ENCODE measurements around the gene KCNK15.
"Not testable (repeated sequence)": the region's sequence is repeated elsewhere in the genome, so short reads cannot be mapped to it uniquely, and the experiment has no call there.

Gene KCNK15

DNA sequence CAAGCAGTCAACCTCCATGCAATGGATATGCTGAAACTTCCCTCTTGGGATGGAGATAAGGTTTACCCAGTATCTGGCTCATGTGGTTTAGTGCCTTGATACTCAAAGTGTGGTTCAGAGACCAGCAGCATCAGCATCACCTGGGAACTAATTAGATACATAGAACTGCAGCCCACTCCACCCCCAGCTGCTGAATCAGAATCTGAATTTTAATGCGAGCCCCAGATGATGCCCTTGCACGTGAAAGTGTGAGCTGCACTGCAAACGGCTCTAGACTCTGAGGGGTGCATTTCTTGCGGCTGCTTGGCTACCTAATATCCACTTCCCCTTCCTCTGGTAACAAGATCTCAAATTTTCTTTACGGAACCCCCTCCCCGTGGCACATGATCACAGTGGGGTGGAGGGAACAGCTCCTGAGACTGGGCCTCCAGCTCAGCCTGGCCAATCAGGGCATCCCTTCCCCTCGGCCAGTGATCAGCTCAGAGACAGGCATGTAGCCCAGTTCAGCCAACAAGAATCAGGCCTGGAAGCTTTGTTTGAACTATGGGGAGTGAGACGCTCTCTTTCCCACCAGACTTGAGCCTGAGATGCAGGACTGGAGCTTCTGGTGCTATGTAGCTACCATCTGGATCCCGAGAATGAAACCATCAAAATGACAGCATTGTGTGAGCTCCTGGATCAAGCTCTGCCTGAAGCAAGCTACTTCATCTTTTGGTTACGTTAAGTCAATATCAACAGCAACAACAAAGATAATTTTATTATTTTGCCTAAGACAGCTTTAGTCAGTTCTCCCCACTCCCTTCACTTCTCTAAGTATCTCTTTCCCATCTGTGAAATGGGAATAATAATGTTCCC lies 12.8 kb downstream of the KCNK15 start:
- ATAC-seq (no peak), DNase-seq (no peak)
- H3K27me3 Mint-ChIP-seq, result peaks cover 8% of the 10 kb centered on the region
- H3K27ac Mint-ChIP-seq, result no peak overlapping the region
- no peaks in the 10 kb centered on the region for H3K9me3 Mint-ChIP-seq
- H3K4me3 Mint-ChIP-seq, result no peak overlapping the region
- no peaks in the 10 kb centered on the region for H3K4me1 Mint-ChIP-seq

DNA sequence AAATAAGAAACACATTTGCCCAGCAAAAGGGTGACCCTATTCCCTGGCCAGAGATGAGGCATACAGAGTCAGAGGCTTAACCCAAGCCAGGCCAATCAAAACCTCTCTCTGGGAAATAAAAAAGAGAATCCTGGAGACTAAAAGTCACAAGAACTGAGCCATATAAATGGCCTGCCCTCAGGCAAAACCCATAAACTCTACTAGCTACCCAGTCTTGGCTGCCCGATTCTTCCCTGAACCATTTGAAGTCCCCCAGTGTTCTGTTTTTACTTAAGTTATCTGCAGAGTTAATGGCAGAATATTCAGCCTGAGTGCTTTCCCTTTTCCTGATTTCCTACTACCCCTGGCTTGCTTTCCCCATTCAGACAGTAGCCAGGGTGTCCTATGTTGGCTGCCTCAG lies 13.9 kb downstream of the KCNK15 start:
- no peaks in the 10 kb centered on the region for H3K4me1 Mint-ChIP-seq
- H3K4me3 Mint-ChIP-seq, result no peak overlapping the region
- H3K27ac Mint-ChIP-seq, result no peak overlapping the region
- no peaks in the 10 kb centered on the region for H3K9me3 Mint-ChIP-seq
- no peak for DNase-seq
- peaks cover 8% of the 10 kb centered on the region for H3K27me3 Mint-ChIP-seq
- no peak for ATAC-seq

DNA sequence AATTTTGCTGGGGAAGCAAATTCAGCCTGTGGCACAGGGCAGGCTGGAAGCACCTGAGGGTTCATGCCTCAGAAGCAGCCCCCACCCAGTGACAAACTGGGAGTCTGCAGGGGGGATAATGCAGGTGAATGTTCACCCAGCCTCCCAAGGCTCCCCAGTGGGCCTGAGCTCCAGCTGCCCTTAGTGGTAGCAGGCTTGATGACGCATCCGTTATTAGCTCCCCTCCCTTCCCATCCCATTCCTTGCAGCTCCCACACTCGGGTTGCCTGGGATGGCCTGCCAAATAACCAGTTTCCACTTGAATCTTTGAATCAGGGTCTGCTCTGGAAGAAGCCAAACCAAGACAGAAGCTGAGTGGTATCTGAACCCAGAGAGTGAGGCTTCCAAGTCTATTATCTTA lies 15.8 kb downstream of the KCNK15 start:
- ATAC-seq, result no peak
- Mint-ChIP-seq H3K27me3 (peaks cover 18% of the 10 kb centered on the region), H3K27ac (no peak overlapping the region), H3K9me3 (no peaks in the 10 kb centered on the region), H3K4me3 (no peak overlapping the region), H3K4me1 (no peaks in the 10 kb centered on the region)
- no peak for DNase-seq

DNA sequence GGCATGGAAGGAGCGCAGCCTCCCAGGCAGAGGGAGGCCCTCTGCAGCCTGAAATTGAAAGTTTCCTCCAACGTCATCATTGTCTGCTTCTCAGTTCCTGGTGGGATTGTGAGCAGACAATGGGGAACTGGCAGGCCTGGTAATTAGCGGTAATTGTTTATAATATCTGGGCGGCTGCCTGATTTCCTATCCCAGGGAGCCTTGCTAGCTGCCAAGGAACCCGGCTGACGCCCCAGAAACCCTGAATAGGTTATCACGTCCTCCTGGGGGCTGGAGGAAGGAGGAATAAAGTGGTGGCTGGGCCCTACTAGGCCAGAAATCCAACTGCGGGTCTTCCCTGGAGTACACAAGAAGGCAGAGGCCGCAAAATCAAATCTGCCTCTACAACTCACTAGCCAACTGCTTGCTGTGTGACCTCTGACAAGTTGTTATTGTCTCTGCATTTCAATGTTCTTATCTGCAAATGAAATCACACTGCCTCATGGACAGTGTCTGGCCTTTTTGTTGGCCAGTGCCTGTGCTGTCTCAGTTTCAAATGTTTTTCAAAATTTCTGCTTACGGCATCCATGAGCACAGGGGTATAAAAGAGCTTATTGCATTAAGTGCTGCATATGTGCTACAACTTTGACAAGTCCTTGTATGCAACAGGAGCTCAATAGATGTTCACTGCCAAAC lies 16.9 kb downstream of the KCNK15 start:
- Mint-ChIP-seq H3K27ac (no peak overlapping the region), H3K4me1 (no peaks in the 10 kb centered on the region), H3K4me3 (no peak overlapping the region), H3K9me3 (no peaks in the 10 kb centered on the region), H3K27me3 (peaks cover 20% of the 10 kb centered on the region)
- DNase-seq, result no peak
- no peak for ATAC-seq

DNA sequence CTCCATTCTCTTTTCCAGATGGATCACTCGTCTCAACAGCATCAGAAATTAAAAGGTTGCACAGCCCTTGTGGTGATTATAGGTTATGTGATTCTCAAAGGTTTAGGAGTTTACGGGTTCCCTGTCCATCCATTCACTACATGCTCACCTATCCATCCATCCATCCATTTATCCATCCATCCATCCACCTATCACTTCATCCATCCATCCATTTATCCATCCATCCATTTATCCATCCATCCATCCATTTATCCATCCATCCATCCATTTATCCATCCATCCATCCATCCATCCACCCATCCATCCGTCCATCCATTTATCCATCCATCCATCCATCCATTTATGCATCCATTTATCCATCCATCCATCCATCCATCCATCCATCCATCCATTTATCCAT lies 18.1 kb downstream of the KCNK15 start:
- H3K9me3 Mint-ChIP-seq, H3K27ac Mint-ChIP-seq, H3K4me3 Mint-ChIP-seq, H3K4me1 Mint-ChIP-seq, ATAC-seq, DNase-seq: not testable (repeated sequence)
- peaks cover 24% of the 10 kb centered on the region for H3K27me3 Mint-ChIP-seq

DNA sequence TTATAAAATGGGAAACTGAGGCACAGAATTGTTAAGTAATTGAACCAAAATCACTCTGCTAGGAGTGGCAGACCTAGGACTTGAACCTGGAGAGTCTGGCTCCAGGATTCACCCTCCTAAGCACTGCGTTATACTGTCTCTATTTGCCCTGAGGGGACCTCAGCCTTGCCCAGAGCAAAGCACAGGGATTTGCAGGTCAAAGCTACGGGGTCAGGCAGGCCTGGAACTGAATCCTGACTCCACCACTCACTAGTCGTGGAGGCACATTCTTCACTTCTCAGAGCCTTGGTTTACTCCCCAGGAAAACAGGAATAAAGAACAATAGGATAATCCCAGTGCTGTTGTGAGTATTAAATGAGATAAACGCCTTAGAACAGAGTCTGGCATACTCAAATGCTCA lies 19.4 kb downstream of the KCNK15 start:
- H3K4me3 Mint-ChIP-seq, result no peak overlapping the region
- ATAC-seq (no peak), DNase-seq (no peak)
- no peaks in the 10 kb centered on the region for H3K9me3 Mint-ChIP-seq
- H3K27me3 Mint-ChIP-seq, result peaks cover 30% of the 10 kb centered on the region
- no peaks in the 10 kb centered on the region for H3K4me1 Mint-ChIP-seq
- no peak overlapping the region for H3K27ac Mint-ChIP-seq

DNA sequence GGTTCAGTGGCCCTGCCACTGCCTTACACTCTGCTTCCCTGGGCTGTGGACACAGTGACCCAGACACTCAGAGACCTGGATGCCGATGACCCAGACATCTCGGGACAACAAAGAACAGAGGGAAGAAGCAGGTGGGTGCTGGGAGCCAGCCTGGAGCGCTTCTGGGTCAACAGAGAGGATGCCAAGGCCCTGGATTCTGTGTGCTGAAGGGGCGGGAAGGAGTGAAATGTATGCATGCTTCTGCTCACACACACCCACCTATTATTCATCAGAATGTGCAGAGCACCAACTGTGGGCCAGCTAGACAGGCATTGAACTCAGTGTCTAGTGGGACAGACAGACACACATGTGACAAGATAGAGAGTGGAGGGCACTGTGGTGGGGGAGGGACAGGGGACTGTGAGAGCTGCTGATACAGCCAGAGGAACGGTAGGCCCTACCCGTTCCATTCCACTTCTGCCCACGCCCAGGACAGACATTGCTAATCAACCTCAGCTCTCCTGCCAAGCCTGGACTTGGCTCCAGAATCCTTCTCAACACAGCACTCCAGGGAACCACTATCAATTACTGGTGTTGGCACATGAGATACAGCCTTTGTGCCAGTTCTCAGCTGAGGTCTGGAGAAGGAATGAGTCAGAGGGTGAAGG lies 20.2 kb downstream of the KCNK15 start:
- ATAC-seq, result no peak
- H3K9me3 Mint-ChIP-seq, result no peaks in the 10 kb centered on the region
- H3K27me3 Mint-ChIP-seq, result peaks cover 27% of the 10 kb centered on the region
- H3K4me1 Mint-ChIP-seq, result no peaks in the 10 kb centered on the region
- H3K4me3 Mint-ChIP-seq, result no peak overlapping the region
- no peak for DNase-seq
- no peak overlapping the region for H3K27ac Mint-ChIP-seq

DNA sequence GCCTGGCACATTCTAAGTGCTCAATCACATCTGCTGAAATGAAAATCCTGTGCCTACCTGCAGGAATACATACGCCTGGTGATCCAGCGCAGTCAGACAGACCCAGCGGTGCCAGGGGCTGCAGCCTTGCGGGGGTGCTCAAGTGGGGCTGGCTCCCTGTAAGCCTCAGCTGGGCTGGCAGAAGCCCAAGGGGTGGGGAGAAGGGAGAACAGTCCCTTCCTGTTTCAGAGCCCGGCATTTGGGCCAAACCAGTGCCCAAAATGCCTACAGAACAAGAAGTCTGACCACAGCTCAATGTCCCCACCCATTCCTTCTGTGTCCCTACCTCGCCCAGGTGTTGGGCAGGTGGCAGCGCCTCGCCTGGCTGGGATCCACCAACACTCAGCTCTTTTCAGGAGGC lies 22.6 kb downstream of the KCNK15 start:
- no peak overlapping the region for H3K27ac Mint-ChIP-seq
- peaks cover 27% of the 10 kb centered on the region for H3K27me3 Mint-ChIP-seq
- no peak overlapping the region for H3K4me3 Mint-ChIP-seq
- no peak for DNase-seq
- no peaks in the 10 kb centered on the region for H3K4me1 Mint-ChIP-seq
- no peaks in the 10 kb centered on the region for H3K9me3 Mint-ChIP-seq
- no peak for ATAC-seq

DNA sequence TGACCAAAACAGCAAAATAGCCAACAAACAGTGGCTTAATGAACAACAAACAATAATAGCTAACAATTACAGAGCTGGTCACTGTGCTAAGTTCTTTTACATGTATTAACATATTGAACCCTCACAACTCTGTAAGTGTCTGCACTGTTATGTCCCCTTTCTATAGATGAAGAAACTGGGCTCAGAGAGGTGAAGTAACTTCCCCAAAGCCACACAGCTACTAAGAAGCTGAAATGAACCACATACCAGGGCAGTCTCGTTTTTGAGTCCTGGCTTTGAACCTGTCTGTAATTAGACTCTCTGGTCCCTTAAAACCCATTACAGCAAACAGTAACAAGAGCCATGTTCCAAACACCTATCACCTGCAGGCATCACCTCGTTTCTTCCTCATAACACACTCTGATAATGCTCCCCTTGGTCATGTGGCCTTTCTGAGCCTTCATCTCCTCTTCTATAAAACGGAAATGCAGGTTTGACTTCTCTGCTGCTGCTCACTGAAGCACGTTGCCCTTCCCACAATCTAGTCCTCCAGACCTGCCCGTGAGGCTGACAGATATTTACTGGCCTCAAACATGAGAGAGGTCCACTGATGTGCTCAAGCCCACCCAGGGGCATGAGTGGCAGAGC lies 23.3 kb downstream of the KCNK15 start:
- DNase-seq (no peak), ATAC-seq (no peak)
- no peaks in the 10 kb centered on the region for H3K9me3 Mint-ChIP-seq
- peaks cover 27% of the 10 kb centered on the region for H3K27me3 Mint-ChIP-seq
- H3K4me3 Mint-ChIP-seq, result no peak overlapping the region
- H3K4me1 Mint-ChIP-seq, result no peaks in the 10 kb centered on the region
- no peak overlapping the region for H3K27ac Mint-ChIP-seq

DNA sequence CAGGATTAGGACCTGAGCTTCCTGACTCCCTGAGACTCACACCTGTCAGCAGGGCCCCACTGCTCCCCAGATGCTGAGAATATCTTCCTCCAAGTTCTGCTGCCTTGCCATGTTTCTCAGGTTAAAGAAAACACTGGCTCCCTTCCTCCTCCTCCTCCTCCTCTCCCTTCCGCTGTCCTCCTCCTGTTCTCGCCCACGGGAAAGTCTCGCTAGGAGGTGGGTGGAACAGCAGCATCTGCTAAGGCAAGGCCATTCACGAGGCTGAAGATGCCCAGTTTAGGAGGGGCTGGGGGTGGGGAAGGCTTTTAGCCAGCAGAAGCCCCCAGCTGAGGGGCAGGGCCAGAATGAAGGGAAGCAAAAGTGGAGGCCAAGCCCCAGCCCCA lies 23.8 kb downstream of the KCNK15 start:
- Mint-ChIP-seq H3K27ac (no peak overlapping the region), H3K27me3 (peaks cover 27% of the 10 kb centered on the region), H3K4me1 (no peaks in the 10 kb centered on the region), H3K9me3 (no peaks in the 10 kb centered on the region), H3K4me3 (no peak overlapping the region)
- ATAC-seq (no peak), DNase-seq (no peak)

DNA sequence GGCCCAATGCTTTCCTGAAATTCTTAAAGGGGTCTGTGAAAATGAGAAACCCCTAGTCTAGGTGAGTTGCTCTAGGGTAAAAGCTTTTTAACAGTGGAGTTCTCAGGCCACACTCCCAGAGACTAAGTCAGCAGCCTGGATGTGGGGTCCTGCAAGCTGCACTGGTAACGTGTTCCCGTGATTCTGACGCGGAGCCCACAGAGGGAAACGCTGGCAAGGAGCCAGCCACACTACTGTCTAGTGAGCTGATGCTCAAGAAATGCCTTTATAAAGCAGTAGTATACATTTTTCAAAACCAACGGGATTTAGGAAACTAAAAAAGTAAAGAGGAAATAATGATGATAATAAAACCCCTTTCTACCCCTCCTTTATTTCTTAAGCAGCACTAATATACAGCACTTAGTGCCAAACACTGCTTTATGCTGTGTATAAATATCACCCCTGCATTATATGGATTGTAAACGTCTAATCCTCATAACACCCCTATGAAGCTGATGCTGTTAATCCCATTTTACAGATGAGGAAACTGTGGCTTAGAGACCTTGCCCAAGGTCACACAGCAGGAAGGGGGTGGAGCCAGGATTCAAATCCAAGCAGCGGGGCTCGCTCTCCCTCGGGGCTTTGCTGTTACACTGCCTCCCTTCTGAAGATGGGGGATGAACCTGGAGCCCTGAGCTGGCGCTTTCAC lies 25.0 kb downstream of the KCNK15 start:
- Mint-ChIP-seq H3K27me3 (peaks cover 26% of the 10 kb centered on the region), H3K4me1 (no peaks in the 10 kb centered on the region), H3K9me3 (no peaks in the 10 kb centered on the region), H3K4me3 (no peak overlapping the region), H3K27ac (no peak overlapping the region)
- DNase-seq (no peak), ATAC-seq (no peak)

DNA sequence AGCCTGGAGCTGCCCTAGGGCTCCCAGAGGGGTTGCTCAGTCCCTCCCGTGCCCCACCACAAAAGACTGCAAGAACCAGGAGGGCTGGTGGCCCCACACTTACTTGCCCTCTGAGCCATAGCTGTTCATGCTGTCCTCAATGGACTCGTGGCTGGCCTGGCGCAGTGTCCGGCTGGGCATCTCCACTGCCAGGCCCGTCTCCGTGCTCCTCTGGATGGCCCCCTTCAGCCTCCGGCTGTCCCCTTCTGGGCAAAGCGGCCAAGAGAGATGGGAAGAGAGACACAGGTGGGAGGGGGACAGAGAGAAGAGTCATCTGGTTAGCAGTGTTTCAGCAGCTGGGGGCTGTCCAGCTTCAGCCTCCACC lies 25.5 kb downstream of the KCNK15 start:
- DNase-seq, result no peak
- no peaks in the 10 kb centered on the region for H3K9me3 Mint-ChIP-seq
- no peak overlapping the region for H3K27ac Mint-ChIP-seq
- no peak for ATAC-seq
- no peaks in the 10 kb centered on the region for H3K4me1 Mint-ChIP-seq
- peaks cover 23% of the 10 kb centered on the region for H3K27me3 Mint-ChIP-seq
- H3K4me3 Mint-ChIP-seq, result no peak overlapping the region

DNA sequence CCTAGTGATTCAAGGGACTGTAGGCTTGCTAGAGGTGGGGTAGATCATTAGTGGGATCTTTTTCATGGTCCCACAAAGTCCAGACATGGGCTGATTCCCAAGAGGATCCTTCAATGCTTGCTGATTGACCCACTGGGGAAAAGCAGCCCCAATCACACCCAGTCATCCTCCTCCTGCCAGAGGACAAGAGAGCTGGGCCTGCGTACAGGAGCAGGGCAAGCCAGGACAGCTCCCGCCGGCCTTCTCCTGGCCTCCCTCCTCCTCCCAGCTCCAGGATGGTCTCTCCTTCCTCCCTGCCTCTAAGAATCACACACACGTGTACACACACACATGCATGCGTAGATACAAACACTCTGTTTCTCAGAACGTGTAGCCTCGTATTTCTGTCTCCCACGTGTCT lies 27.0 kb downstream of the KCNK15 start:
- ATAC-seq, result no peak
- H3K4me1 Mint-ChIP-seq, result no peaks in the 10 kb centered on the region
- H3K9me3 Mint-ChIP-seq, result no peaks in the 10 kb centered on the region
- H3K27ac Mint-ChIP-seq, result no peak overlapping the region
- no peak for DNase-seq
- peaks cover 27% of the 10 kb centered on the region for H3K27me3 Mint-ChIP-seq
- no peak overlapping the region for H3K4me3 Mint-ChIP-seq

DNA sequence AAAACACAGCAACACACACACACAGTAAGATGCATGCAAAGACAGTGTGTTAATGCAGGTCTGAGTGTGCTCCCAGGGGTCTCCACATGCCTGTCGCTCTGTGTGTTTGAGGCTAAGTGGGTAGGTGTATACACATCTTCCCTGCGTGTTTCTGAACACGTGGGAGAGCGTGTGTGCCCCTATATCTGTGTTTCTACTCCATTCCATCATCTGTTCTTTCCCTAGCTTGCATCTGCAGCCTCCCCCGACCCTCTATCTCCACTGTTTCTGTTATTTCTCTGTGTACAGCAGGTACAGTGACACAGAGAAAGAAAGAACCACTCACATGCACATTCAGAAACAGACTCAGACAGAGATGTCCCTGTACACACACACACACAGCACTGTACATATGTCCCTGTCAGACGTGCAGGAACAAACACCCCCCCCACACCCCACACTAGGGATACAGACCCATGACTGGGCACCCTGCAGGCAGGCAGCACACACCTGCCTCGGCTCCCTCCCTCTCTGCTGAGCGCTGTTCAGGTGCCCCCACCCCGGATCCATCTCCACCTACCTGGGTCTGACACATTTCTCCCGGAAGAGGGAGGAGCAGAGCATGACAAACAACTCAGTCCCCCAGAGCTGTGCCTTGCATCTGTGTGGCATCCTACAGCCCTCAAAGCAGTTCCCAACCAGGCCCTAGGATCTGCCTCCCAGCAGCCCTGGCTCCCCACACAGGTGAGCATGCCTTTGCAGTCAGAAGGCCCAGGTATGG lies 27.6 kb downstream of the KCNK15 start:
- no peaks in the 10 kb centered on the region for H3K4me1 Mint-ChIP-seq
- no peaks in the 10 kb centered on the region for H3K9me3 Mint-ChIP-seq
- ATAC-seq (no peak), DNase-seq (no peak)
- H3K27me3 Mint-ChIP-seq, result peaks cover 27% of the 10 kb centered on the region
- H3K4me3 Mint-ChIP-seq, result no peak overlapping the region
- no peak overlapping the region for H3K27ac Mint-ChIP-seq

DNA sequence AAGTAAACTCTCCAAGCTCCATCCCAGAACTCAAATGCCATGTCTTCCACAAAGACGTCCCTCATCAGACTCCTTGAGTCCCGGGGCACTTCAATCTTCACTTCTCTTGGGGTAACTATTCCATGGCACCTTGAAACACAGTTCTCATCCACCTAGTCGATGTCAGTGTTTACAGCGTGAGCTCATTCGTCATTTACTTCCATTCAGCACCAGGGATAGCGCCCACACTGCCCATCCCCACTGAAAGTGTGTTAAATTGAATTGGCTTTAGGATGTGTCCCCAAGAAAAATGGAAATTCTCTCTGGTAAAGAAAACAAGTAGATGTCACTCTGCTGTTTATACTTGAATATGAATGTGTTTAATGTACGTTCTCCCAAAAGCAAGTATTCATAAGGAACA lies 31.3 kb downstream of the KCNK15 start:
- no peak overlapping the region for H3K4me3 Mint-ChIP-seq
- H3K27me3 Mint-ChIP-seq, result peaks cover 29% of the 10 kb centered on the region
- H3K4me1 Mint-ChIP-seq, result no peaks in the 10 kb centered on the region
- H3K27ac Mint-ChIP-seq, result no peak overlapping the region
- ATAC-seq (no peak), DNase-seq (no peak)
- H3K9me3 Mint-ChIP-seq, result peaks cover 0 to 3% of the 10 kb centered on the region in 2 donors

Data from stimulated activated naive CD8-positive, alpha-beta T cell treated with anti-CD3 and anti-CD28 coated beads, Interleukin-15, amount 100 ng/mL, for 72 hours (primary cell).